Spleen (tissue), 7 donors: ENCODE results near the gene TNFAIP2.

ENCODE experiments used
- POLR2A ChIP-seq, 3 donors: fragments of 450-650 bp; IDR thresholded peaks; one replicate each; pipeline ENCODE4 v1.5.1; 2017; ENCODE audit warnings: antibody characterized with exemption in 3 of 3, mild to moderate bottlenecking in 1 of 3
- POLR2AphosphoS5 ChIP-seq, 3 donors: sonication (generic); formaldehyde crosslinking; IDR thresholded peaks; one replicate each; pipeline ENCODE4 v1.5.1; 2017; ENCODE audit warnings: antibody characterized with exemption in 3 of 3
- TF ChIP-seq, protein P1 (sequence below), 11 experiments: fragments of 200-600 bp in 7 of 11; fragments of 450-650 bp in 4 of 11; sonication (generic) in 4 of 11; IDR thresholded peaks in 8 of 11; conservative IDR thresholded peaks in 3 of 11; 1 replicate in 7 of 11; 2 replicates in 4 of 11; pipeline versions ENCODE4 v1.4.0 to v1.8.0; 2016 to 2021; ENCODE audit warnings: antibody characterized with exemption in 11 of 11, inconsistent platforms in 4 of 11, mild to moderate bottlenecking in 1 of 11
- donor health status: DM: no; HTN: no; CAD: no; lungs with moderate emphysema.
- donor health status: DM: no; HTN: no; CAD: no.
- donor health status: DM: no; HTN: no; CAD: no.

DNA sequence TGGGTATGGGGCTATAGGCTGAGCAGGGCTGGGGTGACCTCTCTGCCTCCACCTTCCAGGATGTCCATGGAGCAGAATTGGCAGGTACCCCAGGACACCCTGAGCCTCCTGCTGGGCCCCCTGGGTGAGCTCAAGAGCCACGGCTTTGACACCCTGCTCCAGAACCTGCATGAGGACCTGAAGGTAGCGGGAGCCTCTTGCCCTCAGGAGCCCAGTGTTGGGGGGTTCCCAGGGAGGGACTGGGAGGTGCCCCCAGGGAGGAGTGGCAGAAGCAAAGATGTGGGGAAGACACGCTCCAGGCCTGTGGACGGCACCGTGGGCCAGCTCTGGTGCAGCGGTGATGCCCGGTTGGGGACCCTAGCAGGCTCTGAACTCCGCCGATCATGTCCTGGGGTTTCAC is 8.3 kb downstream of the TNFAIP2 start:
- TF ChIP-seq, protein P1, sequence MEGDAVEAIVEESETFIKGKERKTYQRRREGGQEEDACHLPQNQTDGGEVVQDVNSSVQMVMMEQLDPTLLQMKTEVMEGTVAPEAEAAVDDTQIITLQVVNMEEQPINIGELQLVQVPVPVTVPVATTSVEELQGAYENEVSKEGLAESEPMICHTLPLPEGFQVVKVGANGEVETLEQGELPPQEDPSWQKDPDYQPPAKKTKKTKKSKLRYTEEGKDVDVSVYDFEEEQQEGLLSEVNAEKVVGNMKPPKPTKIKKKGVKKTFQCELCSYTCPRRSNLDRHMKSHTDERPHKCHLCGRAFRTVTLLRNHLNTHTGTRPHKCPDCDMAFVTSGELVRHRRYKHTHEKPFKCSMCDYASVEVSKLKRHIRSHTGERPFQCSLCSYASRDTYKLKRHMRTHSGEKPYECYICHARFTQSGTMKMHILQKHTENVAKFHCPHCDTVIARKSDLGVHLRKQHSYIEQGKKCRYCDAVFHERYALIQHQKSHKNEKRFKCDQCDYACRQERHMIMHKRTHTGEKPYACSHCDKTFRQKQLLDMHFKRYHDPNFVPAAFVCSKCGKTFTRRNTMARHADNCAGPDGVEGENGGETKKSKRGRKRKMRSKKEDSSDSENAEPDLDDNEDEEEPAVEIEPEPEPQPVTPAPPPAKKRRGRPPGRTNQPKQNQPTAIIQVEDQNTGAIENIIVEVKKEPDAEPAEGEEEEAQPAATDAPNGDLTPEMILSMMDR (IDR thresholded peaks at IDR 0.05 in 8 of 11, conservative IDR thresholded peaks at IDR 0.05 in 3 of 11) = no peak
- TF ChIP-seq POLR2A (IDR thresholded peaks at IDR 0.05) (no peak), POLR2AphosphoS5 (IDR thresholded peaks at IDR 0.05) (no peak)
